Spleen (tissue), 7 donors: ENCODE data around the gene GIGYF2.

Experiments used
- POLR2A ChIP-seq, 3 donors: fragments of 450-650 bp; IDR thresholded peaks; one replicate each; pipeline ENCODE4 v1.5.1; 2017; ENCODE audit warnings: antibody characterized with exemption in 3 of 3, mild to moderate bottlenecking in 1 of 3
- TF ChIP-seq, protein P1 (sequence below), 11 experiments: fragments of 200-600 bp in 7 of 11; fragments of 450-650 bp in 4 of 11; sonication (generic) in 4 of 11; IDR thresholded peaks in 8 of 11; conservative IDR thresholded peaks in 3 of 11; 1 replicate in 7 of 11; 2 replicates in 4 of 11; pipeline versions ENCODE4 v1.4.0 to v1.8.0; 2016 to 2021; ENCODE audit warnings: antibody characterized with exemption in 11 of 11, inconsistent platforms in 4 of 11, mild to moderate bottlenecking in 1 of 11
- donor health status: DM: no; HTN: no; CAD: no; lungs with moderate emphysema.
- donor health status: DM: no; HTN: no; CAD: no.
- donor health status: DM: no; HTN: no; CAD: no.

DNA sequence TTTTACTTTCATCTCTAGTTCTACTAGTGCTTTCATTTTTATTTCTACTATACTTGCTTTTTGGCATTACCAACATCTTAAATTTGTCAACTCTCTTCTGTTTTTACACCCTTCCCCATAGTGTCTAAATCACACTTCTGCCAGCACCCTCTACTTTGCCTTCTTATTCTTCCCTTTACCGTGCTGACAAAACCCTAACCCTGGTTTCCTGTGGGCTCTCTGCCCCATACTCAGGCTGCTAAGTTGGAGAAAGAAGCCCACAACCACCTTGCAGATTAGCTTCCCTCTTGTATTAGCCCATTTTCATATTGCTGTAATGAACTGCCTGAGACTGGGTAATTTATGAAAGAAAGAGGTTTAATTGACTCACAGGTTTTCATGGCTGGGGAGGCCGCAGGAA is 24.8 kb downstream of the GIGYF2 start:
- TF ChIP-seq, protein P1, sequence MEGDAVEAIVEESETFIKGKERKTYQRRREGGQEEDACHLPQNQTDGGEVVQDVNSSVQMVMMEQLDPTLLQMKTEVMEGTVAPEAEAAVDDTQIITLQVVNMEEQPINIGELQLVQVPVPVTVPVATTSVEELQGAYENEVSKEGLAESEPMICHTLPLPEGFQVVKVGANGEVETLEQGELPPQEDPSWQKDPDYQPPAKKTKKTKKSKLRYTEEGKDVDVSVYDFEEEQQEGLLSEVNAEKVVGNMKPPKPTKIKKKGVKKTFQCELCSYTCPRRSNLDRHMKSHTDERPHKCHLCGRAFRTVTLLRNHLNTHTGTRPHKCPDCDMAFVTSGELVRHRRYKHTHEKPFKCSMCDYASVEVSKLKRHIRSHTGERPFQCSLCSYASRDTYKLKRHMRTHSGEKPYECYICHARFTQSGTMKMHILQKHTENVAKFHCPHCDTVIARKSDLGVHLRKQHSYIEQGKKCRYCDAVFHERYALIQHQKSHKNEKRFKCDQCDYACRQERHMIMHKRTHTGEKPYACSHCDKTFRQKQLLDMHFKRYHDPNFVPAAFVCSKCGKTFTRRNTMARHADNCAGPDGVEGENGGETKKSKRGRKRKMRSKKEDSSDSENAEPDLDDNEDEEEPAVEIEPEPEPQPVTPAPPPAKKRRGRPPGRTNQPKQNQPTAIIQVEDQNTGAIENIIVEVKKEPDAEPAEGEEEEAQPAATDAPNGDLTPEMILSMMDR (IDR thresholded peaks at IDR 0.05 in 8 of 11, conservative IDR thresholded peaks at IDR 0.05 in 3 of 11), result no peak
- TF ChIP-seq POLR2A (IDR thresholded peaks at IDR 0.05), result no peak
